Measurements from ENCODE around the gene MATCAP1. TPM values are rescaled to one million over a fixed set of nuclear protein-coding genes. Genes with fewer than 3 reads are reported as not detected.
A peak's percentile ranks its signal among the peaks of the same experiment; 100 is the strongest.

Gene MATCAP1
- total RNA-seq, 4 donors from 2014 or later = 20.8 to 57.8 (median 42.3) TPM

GRCh38 chr16:67200491-67200890 lies 16.7 kb upstream of the MATCAP1 start:
- H3K27ac ChIP-seq = peak overlapping the region in 1 of 4 donors; percentile 98
- H3K27me3 ChIP-seq = no peaks in the 10 kb centered on the region
- TF ChIP-seq CTCF (IDR thresholded peaks at IDR 0.05) = no peak
- TF ChIP-seq POLR2A (IDR thresholded peaks at IDR 0.05) = no peak
- H3K4me1 ChIP-seq = peaks cover 0 to 26% (median 0%) of the 10 kb centered on the region in 4 donors
- DNase-seq = no peak
- H3K4me3 ChIP-seq = peak overlapping the region in 1 of 4 donors; percentile 68
- H3K9me3 ChIP-seq = no peaks in the 10 kb centered on the region
- H3K36me3 ChIP-seq = peaks cover 0 to 69% (median 0%) of the 10 kb centered on the region in 3 donors

- DNase-seq = peak in 2 of 3 donors; percentile 62 to 71
- H3K27me3 ChIP-seq = no peaks in the 10 kb centered on the region
- H3K36me3 ChIP-seq = peaks cover 0 to 76% (median 0%) of the 10 kb centered on the region in 3 donors
- TF ChIP-seq CTCF (IDR thresholded peaks at IDR 0.05) = no peak
- TF ChIP-seq POLR2A (IDR thresholded peaks at IDR 0.05) = peak in 1 of 2 donors; percentile 7
- H3K27ac ChIP-seq = peak overlapping the region in 3 of 4 donors; percentile 80 to 98 (median 92)
- H3K4me3 ChIP-seq = peak overlapping the region in 3 of 4 donors; percentile 25 to 68 (median 66)
- H3K4me1 ChIP-seq = peaks cover 0 to 26% (median 0%) of the 10 kb centered on the region in 4 donors
- H3K9me3 ChIP-seq = no peaks in the 10 kb centered on the region
Measured at GRCh38 chr16:67199808-67200198, 16.0 kb upstream of the MATCAP1 start.

GRCh38 chr16:67199011-67199807 lies 15.4 kb upstream of the MATCAP1 start, which contains the start of gene ELMO3:
Gene ELMO3, plus strand, starts transcription at chr16:67199131. Its CDS starts 196 bp downstream, at chr16:67199327.
- H3K9me3 ChIP-seq = no peaks in the 10 kb centered on the region
- peak within 1 kb of the TSS in 3 of 4 donors; percentile 80 to 98 (median 92) for H3K27ac ChIP-seq
- H3K4me1 ChIP-seq = peaks cover 0 to 26% (median 0%) of the 10 kb centered on the region in 4 donors
- H3K27me3 ChIP-seq = no peaks in the 10 kb centered on the region
- peak; percentile 85 to 93 for TF ChIP-seq POLR2A (IDR thresholded peaks at IDR 0.05)
- TF ChIP-seq CTCF (IDR thresholded peaks at IDR 0.05) = peak in 4 of 6 experiments; percentile 26 to 77 (median 66)
- peaks cover 0 to 82% (median 0%) of the 10 kb centered on the region in 3 donors for H3K36me3 ChIP-seq
- peak in 2 of 3 donors; percentile 87 to 91 for DNase-seq
- peak within 1 kb of the TSS; percentile 3 to 68 (median 46) for H3K4me3 ChIP-seq

GRCh38 chr16:67198238-67198734 lies 14.5 kb upstream of the MATCAP1 start:
- TF ChIP-seq CTCF (IDR thresholded peaks at IDR 0.05) = peak in 4 of 6 experiments; percentile 55 to 97 (median 88)
- no peak for TF ChIP-seq POLR2A (IDR thresholded peaks at IDR 0.05)
- H3K27me3 ChIP-seq = no peaks in the 10 kb centered on the region
- peaks cover 0 to 76% (median 0%) of the 10 kb centered on the region in 3 donors for H3K36me3 ChIP-seq
- H3K27ac ChIP-seq = peak overlapping the region in 3 of 4 donors; percentile 80 to 98 (median 92)
- peaks cover 0 to 35% (median 6%) of the 10 kb centered on the region in 4 donors for H3K4me1 ChIP-seq
- DNase-seq = peak in 2 of 3 donors; percentile 73 to 79
- no peaks in the 10 kb centered on the region for H3K9me3 ChIP-seq
- H3K4me3 ChIP-seq = peak overlapping the region in 1 of 4 donors; percentile 11

- no peak overlapping the region for H3K4me3 ChIP-seq
- peaks cover 0 to 70% (median 0%) of the 10 kb centered on the region in 3 donors for H3K36me3 ChIP-seq
- H3K4me1 ChIP-seq = peaks cover 0 to 41% (median 12%) of the 10 kb centered on the region in 4 donors
- TF ChIP-seq CTCF (IDR thresholded peaks at IDR 0.05) (no peak), POLR2A (IDR thresholded peaks at IDR 0.05) (no peak)
- peak overlapping the region in 2 of 4 donors; percentile 80 to 98 for H3K27ac ChIP-seq
- H3K9me3 ChIP-seq = no peaks in the 10 kb centered on the region
- DNase-seq = no peak
- H3K27me3 ChIP-seq = no peaks in the 10 kb centered on the region
Measured at GRCh38 chr16:67197704-67198103, 13.9 kb upstream of the MATCAP1 start.

All from Peyer's patch (tissue), 4 donors.